GM04503 (cell line): ENCODE data around the gene AHRR.

Experiments
- DNase-seq: peaks from one replicate; pipeline ENCODE4 v3.0.0-alpha.2; 2012; ENCODE audit warnings: low read depth

AHRR gene

DNA sequence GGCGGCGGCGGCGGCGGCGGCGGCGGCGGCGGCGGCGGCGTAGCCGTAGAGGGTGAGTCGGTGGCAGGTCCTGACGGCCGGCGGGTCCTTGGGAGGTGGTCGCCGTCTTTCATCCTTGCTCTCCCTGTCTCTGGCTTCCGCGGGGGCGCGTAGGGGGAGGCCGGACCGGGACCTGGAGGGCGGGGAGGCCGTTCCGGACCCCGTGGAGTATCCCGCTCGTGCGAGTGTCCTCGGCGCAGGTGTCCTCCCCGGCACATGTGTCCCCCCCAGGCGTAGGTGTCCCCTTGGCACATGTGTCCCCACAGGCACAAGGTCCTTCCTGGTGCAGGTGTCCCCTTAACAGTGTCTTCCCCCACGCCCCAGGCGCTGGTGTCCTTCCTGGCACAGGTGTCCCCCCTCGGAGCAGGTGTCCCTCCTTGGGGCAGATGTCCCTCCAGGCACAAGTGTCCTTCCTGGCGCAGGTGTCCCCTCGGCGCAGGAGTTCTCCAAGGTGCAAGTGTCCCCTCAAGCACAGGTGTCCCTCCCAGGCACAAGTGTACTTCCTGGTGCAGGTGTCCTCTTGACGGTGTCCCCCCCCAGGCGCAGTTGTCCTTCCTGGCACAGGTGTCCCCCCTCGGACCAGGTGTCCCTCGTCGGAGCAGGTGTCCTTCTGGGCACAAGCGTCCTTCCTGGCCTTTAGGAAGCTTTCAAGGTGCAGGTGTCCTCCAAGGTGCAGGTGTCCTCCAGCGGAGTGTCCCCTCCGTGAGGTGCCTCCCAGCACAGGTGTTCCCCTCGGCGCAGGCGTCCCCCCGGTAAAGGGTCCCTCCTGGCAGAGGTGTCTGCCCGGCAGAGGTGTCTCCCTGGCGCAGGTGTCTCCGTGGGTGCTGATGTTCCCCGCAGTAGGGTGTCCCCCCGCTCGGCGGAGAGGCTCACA lies 122.0 kb downstream of the AHRR start:
- DNase-seq, result no peak

- no peak for DNase-seq
Observed at GRCh38 chr5:444226-444625, 122.7 kb downstream of the AHRR start.

GRCh38 chr5:445591-445990 lies 124.1 kb downstream of the AHRR start:
- DNase-seq, result no peak

DNA sequence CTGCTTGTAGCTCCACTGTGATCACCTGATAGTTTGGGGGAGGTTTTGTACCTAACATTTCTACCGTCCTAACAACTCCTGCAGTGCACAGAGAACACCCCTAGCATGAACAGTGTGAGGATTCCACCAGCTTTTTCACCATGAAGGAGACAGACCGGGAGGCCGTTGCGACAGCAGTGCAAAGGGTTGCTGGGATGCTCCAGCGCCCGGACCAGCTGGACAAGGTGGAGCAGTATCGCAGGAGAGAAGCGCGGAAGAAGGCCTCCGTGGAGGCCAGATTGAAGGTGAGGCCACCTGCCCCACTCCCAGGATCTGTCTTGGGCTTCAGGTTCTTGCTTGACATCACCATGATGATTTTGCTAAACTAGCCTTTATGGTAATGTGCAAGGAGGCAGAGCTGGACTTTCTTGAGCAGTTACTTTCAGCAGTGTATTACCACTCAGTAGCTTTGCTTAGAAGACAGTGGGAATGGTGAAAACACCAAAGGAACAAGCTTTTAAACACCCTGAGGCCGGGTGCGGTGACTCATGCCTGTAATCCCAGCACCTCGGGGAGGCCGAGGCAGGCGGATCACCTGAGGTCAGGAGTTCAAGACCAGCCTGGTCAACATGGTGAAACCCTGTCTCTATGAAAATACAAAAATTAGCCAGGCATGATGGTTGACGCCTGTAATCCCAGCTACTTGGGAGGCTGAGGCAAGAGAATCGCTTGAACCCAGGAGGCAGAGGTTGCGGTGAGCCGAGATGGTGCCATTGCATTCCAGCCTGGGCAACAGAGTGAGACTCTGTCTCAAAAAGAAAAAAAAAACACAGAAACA lies 124.8 kb downstream of the AHRR start:
- no peak for DNase-seq

GRCh38 chr5:446883-447263 lies 125.4 kb downstream of the AHRR start:
- DNase-seq, result no peak

DNA sequence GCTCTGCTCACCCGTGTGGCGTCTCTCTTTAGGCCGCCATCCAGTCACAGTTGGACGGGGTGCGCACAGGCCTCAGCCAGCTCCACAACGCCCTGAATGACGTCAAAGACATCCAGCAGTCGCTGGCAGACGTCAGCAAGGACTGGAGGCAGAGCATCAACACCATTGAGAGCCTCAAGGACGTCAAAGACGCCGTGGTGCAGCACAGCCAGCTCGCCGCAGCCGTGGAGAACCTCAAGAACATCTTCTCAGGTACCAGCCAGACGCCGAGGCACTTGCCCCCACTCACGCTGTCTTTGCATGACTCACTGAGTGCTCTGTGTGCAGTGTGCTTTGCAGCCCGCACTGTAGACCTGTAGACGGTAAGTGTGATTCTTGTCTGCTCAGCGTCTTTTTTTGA lies 126.0 kb downstream of the AHRR start:
- no peak for DNase-seq

DNA sequence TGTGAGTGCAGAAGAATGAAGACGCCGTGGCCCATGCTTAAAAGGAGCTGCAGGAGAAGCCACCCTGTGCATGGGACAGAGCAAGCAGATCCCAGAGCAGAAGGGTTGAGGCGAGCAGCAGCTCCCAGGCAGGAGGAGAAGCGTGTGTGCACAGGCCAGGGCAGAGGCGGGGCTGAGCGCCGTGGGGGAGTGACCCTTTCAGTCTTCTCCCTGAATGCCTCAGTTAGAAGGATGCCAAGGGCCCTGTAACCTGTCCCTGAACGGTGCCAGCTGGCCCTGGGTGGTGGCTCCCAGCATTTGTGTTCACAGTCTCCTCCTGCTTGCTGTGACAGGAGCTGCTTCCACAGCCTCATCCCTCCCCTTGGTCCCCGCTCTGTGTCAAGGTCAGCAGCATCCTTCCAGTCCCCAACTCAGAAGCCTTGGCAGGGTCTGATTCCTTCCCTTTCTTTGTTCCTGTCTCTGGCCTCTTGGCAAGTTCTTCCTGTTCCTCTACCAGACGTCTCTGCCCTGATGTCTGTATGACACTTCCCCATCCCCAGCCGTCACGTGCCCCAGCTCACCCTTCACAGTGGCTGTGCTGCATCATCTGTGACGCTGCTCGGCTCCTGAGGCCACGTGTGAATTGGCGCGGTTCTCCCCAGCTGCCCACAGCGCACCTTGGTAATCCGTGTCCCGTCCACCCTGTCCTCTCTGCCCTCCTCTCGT lies 126.7 kb downstream of the AHRR start:
- DNase-seq, result no peak

GRCh38 chr5:448766-449090 lies 127.2 kb downstream of the AHRR start:
- DNase-seq, result no peak

DNA sequence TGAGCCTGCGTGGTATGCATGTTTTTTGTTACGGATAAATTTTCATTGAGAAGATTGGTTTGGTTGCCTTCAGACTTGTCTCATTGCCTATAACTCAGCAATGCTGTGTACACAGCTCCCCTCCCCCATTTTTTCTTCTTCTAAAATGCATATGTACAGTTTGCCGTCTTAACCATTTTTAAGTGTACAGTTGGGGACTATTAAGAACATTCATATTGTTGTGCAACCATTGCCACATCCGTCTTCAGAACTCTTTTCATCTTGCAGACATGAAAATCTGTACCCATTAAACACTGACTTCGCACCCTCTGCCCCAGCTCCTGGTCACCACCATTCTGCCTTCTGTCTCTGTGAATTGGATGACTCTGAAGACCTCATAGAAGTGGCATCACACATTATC lies 127.6 kb downstream of the AHRR start:
- no peak for DNase-seq

GRCh38 chr5:451587-452458 lies 130.3 kb downstream of the AHRR start:
- DNase-seq, result no peak

DNA sequence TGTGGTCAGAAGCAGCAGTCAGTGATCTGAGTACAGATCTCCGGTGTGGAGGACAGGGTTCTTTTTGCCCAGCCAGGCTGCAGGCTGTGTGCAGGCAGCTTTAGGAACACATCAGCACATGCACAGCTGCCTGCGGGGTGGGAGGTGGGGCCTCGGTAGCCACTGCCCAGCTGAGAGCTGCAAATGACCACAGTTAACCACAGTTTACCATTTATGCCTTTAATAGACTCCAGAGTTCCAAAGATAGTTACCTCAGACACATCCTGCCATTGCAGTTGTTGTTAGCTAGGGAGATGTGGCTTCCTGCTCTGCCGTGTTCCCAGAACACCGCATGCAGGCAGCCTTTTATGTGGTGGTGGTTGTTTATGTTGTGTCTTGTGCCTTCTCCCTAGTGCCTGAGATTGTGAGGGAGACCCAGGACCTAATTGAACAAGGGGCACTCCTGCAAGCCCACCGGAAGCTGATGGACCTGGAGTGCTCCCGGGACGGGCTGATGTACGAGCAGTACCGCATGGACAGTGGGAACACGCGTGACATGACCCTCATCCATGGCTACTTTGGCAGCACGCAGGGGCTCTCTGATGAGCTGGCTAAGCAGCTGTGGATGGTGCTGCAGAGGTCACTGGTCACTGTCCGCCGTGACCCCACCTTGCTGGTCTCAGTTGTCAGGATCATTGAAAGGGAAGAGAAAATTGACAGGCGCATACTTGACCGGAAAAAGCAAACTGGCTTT lies 131.6 kb downstream of the AHRR start:
- DNase-seq, result no peak

DNA sequence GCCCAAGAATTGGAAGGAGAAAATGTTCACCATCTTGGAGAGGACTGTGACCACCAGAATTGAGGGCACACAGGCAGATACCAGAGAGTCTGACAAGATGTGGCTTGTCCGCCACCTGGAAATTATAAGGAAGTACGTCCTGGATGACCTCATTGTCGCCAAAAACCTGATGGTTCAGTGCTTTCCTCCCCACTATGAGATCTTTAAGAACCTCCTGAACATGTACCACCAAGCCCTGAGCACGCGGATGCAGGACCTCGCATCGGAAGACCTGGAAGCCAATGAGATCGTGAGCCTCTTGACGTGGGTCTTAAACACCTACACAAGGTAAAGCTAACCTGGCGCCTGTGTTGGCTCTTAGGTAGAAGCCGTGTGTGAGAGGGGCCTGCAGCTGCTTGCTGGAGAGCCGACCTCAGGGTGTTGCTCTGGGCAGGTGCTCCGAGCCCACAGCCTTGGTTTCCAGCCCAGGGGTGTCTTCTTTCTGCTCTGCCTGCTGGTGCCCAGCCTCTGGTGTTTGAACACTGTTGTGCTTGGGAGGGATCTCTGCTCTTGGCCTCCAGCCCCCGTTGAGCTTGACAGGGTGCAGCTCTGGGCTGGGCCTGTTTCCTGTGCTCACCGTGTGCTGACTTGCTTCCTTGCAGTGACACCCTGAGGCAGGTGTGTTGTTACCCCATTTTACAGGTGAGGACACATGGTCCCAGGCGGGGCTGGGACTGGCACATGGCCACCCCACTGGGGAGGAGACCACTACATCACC lies 132.4 kb downstream of the AHRR start:
- no peak for DNase-seq

- no peak for DNase-seq
Observed at GRCh38 chr5:454936-455335, 133.4 kb downstream of the AHRR start.

- DNase-seq, result no peak
Observed at GRCh38 chr5:455806-456205, 134.3 kb downstream of the AHRR start.

DNA sequence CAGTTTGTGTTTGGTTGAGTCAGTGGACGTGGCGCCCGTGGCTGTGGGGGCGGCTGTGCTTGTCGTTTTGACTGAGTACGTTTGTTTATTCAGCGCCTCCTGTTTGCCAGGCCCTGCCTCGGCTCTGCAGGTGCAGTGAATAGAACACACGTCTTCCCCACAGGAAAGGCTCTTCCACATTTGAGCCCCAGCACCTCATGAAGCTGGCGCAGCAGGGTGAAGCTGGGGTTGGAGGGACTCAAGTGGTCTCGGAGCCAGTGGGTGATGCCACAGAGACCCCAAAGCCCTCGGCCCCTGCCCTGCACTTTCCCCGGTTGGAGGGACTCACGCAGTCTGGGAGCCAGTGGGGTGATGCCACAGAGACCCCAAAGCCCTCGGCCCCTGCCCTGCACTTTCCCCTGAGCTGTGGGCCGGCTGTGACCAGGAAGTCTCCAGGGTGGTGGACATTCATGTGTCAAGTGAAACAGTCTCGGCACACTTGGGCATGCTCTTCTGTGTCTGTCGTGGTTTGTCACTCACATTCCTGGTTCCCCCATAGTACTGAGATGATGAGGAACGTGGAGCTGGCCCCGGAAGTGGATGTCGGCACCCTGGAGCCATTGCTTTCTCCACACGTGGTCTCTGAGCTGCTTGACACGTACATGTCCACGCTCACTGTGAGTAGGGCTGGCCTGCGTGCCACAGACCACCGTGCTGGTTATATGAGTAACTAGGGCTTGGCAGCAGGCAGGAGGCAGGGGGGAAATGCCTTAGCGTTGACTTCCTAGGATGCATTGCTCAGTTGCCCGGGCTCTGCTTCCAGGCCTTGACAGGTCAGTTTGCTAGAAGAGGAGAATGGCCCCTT lies 135.1 kb downstream of the AHRR start:
- DNase-seq, result no peak

DNA sequence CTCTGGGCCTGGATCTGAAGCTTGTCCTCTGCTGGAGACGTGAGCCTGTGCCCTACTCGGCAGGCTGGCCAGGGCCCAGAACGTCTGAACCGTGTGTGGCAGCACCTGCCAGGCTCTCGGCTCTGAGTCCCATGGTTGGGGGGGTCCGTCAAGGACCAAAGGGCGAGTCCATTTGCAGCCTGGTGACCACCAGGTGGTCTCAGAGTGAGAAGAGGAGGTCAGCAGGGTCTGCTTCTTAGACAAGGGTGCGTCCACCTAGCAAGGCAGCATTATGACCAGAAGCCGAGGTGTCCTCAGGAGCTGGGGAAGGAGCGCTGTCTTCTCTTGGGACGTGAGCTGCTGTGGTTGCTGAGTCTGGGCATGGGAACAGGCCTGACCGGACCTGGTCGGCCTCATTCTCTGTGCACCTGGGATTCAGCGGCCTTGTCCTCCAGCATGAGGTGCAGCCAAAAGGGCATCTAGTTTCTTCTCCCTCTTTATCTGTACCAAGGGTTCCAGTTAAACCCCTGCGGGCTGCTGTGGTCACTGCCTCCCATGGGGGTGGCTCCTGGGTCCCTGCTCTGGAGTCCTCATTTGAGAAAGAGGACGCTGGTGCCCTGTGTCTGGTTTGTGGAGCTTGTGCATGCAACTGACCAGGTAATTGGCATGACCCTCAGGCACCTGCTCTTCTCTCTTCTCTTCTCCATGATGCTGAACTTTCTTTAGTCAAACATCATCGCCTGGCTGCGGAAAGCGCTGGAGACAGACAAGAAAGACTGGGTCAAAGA lies 135.9 kb downstream of the AHRR start:
- DNase-seq, result no peak

- DNase-seq, result peak; percentile 41
Observed at GRCh38 chr5:458547-459353, 137.2 kb downstream of the AHRR start.
